HL-60 (cell line): Measurements from ENCODE around the gene BCL10.
A peak's percentile ranks its signal among the peaks of the same experiment; 100 is the strongest.

Source experiments
- DNase-seq, 2 experiments: peaks; one replicate each; pipeline ENCODE4 v3.0.0-alpha.2; 2010 to 2020; ENCODE audit warnings: low read depth in 1 of 2, low spot score in 1 of 2
- H3K27ac ChIP-seq: fragments of 250-450 bp; sonication (Bioruptor Pico); replicated peaks from 2 replicates; pipeline ENCODE4 v1.5.1; 2020; ENCODE audit warnings: mild to moderate bottlenecking, moderate library complexity
- H3K27me3 ChIP-seq: fragments of 250-450 bp; sonication (Bioruptor Pico); 2 replicates; pipeline ENCODE4 v1.5.1; 2021; ENCODE audit warnings: mild to moderate bottlenecking, moderate library complexity; ENCODE audit not compliant: insufficient read depth, poor library complexity, severe bottlenecking
- H3K4me3 ChIP-seq: replicated peaks from 2 replicates; pipeline ENCODE4 v1.5.1; 2011; ENCODE audit warnings: mild to moderate bottlenecking, control low read depth, low read length; ENCODE audit not compliant: insufficient read depth
- CTCF ChIP-seq: IDR thresholded peaks from one replicate; pipeline ENCODE4 v1.5.1; 2011; ENCODE audit warnings: low read length, control low read depth, inconsistent platforms; ENCODE audit not compliant: insufficient read depth
- GABPA ChIP-seq: IDR thresholded peaks from 2 replicates; pipeline ENCODE4 v1.6.1; 2012; ENCODE audit warnings: low read depth
- POLR2AphosphoS5 ChIP-seq: IDR thresholded peaks from 2 replicates; pipeline ENCODE4 v1.6.1; 2012; ENCODE audit warnings: low read depth
- SPI1 ChIP-seq: IDR thresholded peaks from 2 replicates; pipeline ENCODE4 v1.6.1; 2012; ENCODE audit warnings: low read depth, mild to moderate bottlenecking, borderline replicate concordance
- TF ChIP-seq, protein P1 (sequence below): IDR thresholded peaks from 2 replicates; pipeline ENCODE4 v1.6.1; 2012; ENCODE audit warnings: low read depth; ENCODE audit not compliant: insufficient replicate concordance

Gene BCL10

DNA sequence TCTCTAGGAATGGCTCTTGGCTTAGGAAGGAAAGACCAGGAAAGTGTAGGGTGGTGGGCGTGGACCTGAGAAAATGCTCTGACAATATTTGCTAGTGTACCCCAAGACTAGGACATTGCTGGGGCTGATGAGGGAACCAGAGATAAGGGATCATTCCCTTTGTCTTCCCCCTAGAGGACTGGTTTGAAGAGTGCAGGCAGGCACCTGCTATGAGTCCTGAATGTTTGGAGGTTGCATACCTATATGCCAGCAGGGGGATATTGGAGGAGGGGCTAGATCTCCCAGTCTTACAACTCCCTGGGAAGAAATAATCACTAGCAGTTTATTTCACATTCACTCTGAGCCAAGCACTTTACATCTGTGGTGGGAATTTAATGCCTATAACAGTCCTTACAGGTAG is 6.0 kb upstream of the BCL10 start:
- Histone ChIP-seq H3K4me3 (no peak overlapping the region), H3K27ac (no peak overlapping the region), H3K27me3 (no peaks in the 10 kb centered on the region)
- no peak for DNase-seq
- TF ChIP-seq SPI1 (no peak), CTCF (no peak), POLR2AphosphoS5 (no peak), GABPA (no peak)
- TF ChIP-seq, protein P1, sequence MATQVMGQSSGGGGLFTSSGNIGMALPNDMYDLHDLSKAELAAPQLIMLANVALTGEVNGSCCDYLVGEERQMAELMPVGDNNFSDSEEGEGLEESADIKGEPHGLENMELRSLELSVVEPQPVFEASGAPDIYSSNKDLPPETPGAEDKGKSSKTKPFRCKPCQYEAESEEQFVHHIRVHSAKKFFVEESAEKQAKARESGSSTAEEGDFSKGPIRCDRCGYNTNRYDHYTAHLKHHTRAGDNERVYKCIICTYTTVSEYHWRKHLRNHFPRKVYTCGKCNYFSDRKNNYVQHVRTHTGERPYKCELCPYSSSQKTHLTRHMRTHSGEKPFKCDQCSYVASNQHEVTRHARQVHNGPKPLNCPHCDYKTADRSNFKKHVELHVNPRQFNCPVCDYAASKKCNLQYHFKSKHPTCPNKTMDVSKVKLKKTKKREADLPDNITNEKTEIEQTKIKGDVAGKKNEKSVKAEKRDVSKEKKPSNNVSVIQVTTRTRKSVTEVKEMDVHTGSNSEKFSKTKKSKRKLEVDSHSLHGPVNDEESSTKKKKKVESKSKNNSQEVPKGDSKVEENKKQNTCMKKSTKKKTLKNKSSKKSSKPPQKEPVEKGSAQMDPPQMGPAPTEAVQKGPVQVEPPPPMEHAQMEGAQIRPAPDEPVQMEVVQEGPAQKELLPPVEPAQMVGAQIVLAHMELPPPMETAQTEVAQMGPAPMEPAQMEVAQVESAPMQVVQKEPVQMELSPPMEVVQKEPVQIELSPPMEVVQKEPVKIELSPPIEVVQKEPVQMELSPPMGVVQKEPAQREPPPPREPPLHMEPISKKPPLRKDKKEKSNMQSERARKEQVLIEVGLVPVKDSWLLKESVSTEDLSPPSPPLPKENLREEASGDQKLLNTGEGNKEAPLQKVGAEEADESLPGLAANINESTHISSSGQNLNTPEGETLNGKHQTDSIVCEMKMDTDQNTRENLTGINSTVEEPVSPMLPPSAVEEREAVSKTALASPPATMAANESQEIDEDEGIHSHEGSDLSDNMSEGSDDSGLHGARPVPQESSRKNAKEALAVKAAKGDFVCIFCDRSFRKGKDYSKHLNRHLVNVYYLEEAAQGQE: no peak

DNA sequence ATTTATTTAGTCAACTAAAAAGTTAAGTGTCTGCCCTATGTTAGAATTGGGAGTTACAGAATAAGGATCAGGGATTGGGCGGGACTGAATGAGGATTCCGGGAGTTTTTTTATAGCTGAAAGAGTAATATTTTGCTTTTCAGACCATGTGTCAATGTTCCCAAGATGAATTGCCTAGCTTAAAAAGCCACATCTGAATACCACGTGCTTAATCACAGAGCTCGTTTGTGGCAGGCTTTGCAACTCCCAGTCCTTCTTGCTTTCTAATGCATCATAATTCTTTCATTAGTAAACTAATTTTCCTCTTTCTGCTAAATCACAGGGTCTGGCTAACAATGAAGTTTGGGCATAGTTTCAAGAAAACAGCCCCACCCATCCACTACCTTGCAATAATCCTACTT is 4.2 kb upstream of the BCL10 start:
- DNase-seq: no peak
- Histone ChIP-seq H3K27me3 (no peaks in the 10 kb centered on the region), H3K27ac (no peak overlapping the region), H3K4me3 (no peak overlapping the region)
- TF ChIP-seq CTCF (no peak), POLR2AphosphoS5 (no peak), SPI1 (no peak), GABPA (no peak)

DNA sequence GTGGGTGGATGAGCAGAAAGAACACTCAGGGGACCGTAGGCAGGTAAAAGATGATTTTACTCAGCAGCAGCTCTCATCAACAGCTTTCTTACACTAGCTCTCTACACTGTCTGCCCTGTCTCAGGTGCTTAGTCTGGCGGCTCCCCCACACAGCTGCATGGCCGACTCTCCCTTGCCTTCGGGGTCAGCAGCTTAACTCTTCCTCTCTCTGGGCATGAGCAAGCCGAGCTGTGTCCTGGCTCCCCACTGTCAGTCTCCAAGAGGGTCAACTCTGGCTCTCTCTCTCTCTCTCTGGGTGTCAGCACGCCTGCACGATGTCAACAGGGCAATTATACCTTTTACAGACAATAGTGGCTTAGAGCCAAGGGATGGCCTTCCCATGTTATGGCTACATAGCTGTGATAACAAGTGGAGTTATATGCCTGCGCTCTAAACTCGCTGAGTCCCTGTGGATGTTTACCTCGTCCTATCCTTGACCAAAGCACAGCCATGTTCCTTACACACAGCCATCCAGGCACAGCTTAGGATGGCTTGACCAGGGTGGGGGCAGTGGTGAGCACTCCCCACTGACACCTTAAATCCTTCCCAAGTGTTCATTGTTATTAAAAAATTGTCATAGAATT is 3.1 kb upstream of the BCL10 start:
- TF ChIP-seq SPI1 (no peak), GABPA (no peak), CTCF (no peak), POLR2AphosphoS5 (no peak)
- TF ChIP-seq, protein P1: no peak
- Histone ChIP-seq H3K27me3 (no peaks in the 10 kb centered on the region), H3K4me3 (no peak overlapping the region), H3K27ac (no peak overlapping the region)
- DNase-seq: no peak

- no peak overlapping the region for H3K27ac ChIP-seq
- H3K4me3 ChIP-seq: no peak overlapping the region
- TF ChIP-seq CTCF (no peak), GABPA (no peak), POLR2AphosphoS5 (no peak), SPI1 (no peak)
- TF ChIP-seq, protein P1: no peak
- peak in 1 of 2 experiments; percentile 5 for DNase-seq
- no peaks in the 10 kb centered on the region for H3K27me3 ChIP-seq
Observed at GRCh38 chr1:85278853-85279314, 2.5 kb upstream of the BCL10 start.
